WTC11 (cell line): ENCODE data around the gene FUT2. TPM values are rescaled to one million over a fixed set of nuclear protein-coding genes. Genes with fewer than 3 reads are reported as not detected.

ENCODE experiments used
- ATAC-seq: fragments of 200-7000 bp; cut with Tn5 transposase; 2 replicates; pipeline ENCODE4 v1.10.0; 2021; ENCODE audit warnings: mild to moderate bottlenecking, moderate library complexity
- CTCF ChIA-PET: fragments of 300-600 bp; sonication (Branson Sonifier 250); formaldehyde crosslinking; loops from one replicate; lab custom pipeline; 2021; ENCODE audit warnings: antibody characterized with exemption; lab: Charles Lee
- POLR2A ChIA-PET: fragments of 350-600 bp; sonication (Branson Sonifier 250); formaldehyde crosslinking; loops from one replicate; lab custom pipeline; 2021; ENCODE audit warnings: antibody characterized with exemption; lab: Charles Lee
- DNase-seq: peaks from one replicate; pipeline ENCODE4 v3.0.0; 2021; ENCODE audit warnings: low spot score
- H3K27ac Mint-ChIP-seq: 2 replicates; pipeline ENCODE4 v1.8.0; 2021; ENCODE audit warnings: mixed read lengths
- H3K27me3 Mint-ChIP-seq: 2 replicates; pipeline ENCODE4 v1.8.0; 2021; ENCODE audit warnings: low read depth, mild to moderate bottlenecking, moderate library complexity, mixed read lengths
- H3K36me3 Mint-ChIP-seq: 2 replicates; pipeline ENCODE4 v1.8.0; 2021; ENCODE audit warnings: mixed read lengths
- H3K4me1 Mint-ChIP-seq: 2 replicates; pipeline ENCODE4 v1.8.0; 2022; ENCODE audit warnings: mixed read lengths
- H3K4me3 Mint-ChIP-seq: 2 replicates; pipeline ENCODE4 v1.8.0; 2021; ENCODE audit warnings: mild to moderate bottlenecking, moderate library complexity, mixed read lengths
- H3K9me3 Mint-ChIP-seq: 2 replicates; pipeline ENCODE4 v1.8.0; 2021; ENCODE audit warnings: mixed read lengths
- ATF3 ChIP-seq: sonication (generic); formaldehyde crosslinking; conservative IDR thresholded peaks from 2 replicates; pipeline ENCODE4 v1.8.1; 2022; ENCODE audit warnings: mild to moderate bottlenecking, missing genetic modification reagents
- CREM ChIP-seq: sonication (generic); formaldehyde crosslinking; IDR thresholded peaks from 2 replicates; pipeline ENCODE4 v1.8.1; 2022; ENCODE audit warnings: mild to moderate bottlenecking, missing genetic modification reagents, moderate library complexity
- CTCF ChIP-seq: fragments of 200-600 bp; IDR thresholded peaks from 2 replicates; pipeline ENCODE4 v1.8.0; 2022; ENCODE audit warnings: antibody characterized with exemption
- E2F1 ChIP-seq: sonication (generic); formaldehyde crosslinking; IDR thresholded peaks from 2 replicates; pipeline ENCODE4 v1.8.0; 2022; ENCODE audit warnings: mild to moderate bottlenecking, missing genetic modification reagents
- ELF4 ChIP-seq: sonication (generic); formaldehyde crosslinking; IDR thresholded peaks from 2 replicates; pipeline ENCODE4 v1.8.1; 2022; ENCODE audit warnings: low read depth, mild to moderate bottlenecking, moderate library complexity, missing genetic modification reagents
- EMX1 ChIP-seq: fragments of 250-450 bp; sonication (Bioruptor Pico); IDR thresholded peaks from 2 replicates; pipeline ENCODE4 v1.8.0; 2021; ENCODE audit warnings: mild to moderate bottlenecking
- ESRRA ChIP-seq: sonication (generic); formaldehyde crosslinking; IDR thresholded peaks from 2 replicates; pipeline ENCODE4 v1.8.1; 2022; ENCODE audit warnings: mild to moderate bottlenecking, missing genetic modification reagents, borderline replicate concordance
- HMGXB4 ChIP-seq: sonication (generic); formaldehyde crosslinking; IDR thresholded peaks from 2 replicates; pipeline ENCODE4 v1.8.1; 2023; ENCODE audit warnings: mild to moderate bottlenecking, moderate library complexity, missing genetic modification reagents
- MLX ChIP-seq: sonication (generic); formaldehyde crosslinking; IDR thresholded peaks from 2 replicates; pipeline ENCODE4 v1.8.1; 2023; ENCODE audit warnings: mild to moderate bottlenecking, missing genetic modification reagents, moderate library complexity
- SOX15 ChIP-seq: fragments of 250-450 bp; sonication (Bioruptor Pico); IDR thresholded peaks from 2 replicates; pipeline ENCODE4 v1.9.0; 2021; ENCODE audit warnings: mild to moderate bottlenecking
- TEAD4 ChIP-seq: sonication (generic); formaldehyde crosslinking; IDR thresholded peaks from 2 replicates; pipeline ENCODE4 v1.8.0; 2022; ENCODE audit warnings: mild to moderate bottlenecking, missing genetic modification reagents
- ZNF121 ChIP-seq: sonication (generic); formaldehyde crosslinking; IDR thresholded peaks from 2 replicates; pipeline ENCODE4 v1.8.0; 2023; ENCODE audit warnings: missing genetic modification reagents
- ZNF532 ChIP-seq: fragments of 250-450 bp; sonication (Bioruptor Pico); IDR thresholded peaks from 2 replicates; pipeline ENCODE4 v1.9.0; 2021; ENCODE audit warnings: mild to moderate bottlenecking, borderline replicate concordance
- total RNA-seq: library from RNA; stranded (reverse); gene quantifications from 3 replicates; pipeline ENCODE4 v1.2.3, GENCODE V29; 2021

The FUT2 gene
- total RNA-seq, 1 experiment from 2014 or later: 5.9 TPM

- TF ChIP-seq ATF3 (CRISPR knock-in tag) (no peak), CTCF (no peak), ZNF121 (CRISPR knock-in tag) (peak; percentile 25; the same call in 1 of the 2 replicates)
- ATAC-seq: no peak
- DNase-seq: no peak
- CTCF ChIA-PET: interaction anchor here (1.0 kb wide), 1 partner anchor 271 kb away, joined by 3 read pairs; the partner anchor contains the start of genes GYS1 and RUVBL2
- Mint-ChIP-seq H3K4me3 (no peak overlapping the region), H3K4me1 (peaks cover 24% of the 10 kb centered on the region), H3K36me3 (peaks cover 6% of the 10 kb centered on the region), H3K27me3 (no peaks in the 10 kb centered on the region), H3K9me3 (peaks cover 6% of the 10 kb centered on the region), H3K27ac (no peak overlapping the region)
- POLR2A ChIA-PET: no interaction called here
Measured at GRCh38 chr19:48722196-48722708, 26.5 kb downstream of the FUT2 start.

- DNase-seq (no peak), ATAC-seq (peak; percentile 46)
- H3K27me3 Mint-ChIP-seq: peaks cover 18% of the 10 kb centered on the region
- POLR2A ChIA-PET: interaction anchor here (0.6 to 1.7 kb wide), 3 partner anchors 9 to 80 kb away, joined by 3 to 6 read pairs (median 3); partner anchors contain the start of genes CA11 and IZUMO1
- peak overlapping the region; percentile 78 for H3K27ac Mint-ChIP-seq
- H3K4me3 Mint-ChIP-seq: no peak overlapping the region
- H3K9me3 Mint-ChIP-seq: peaks cover 6% of the 10 kb centered on the region
- peaks cover 6% of the 10 kb centered on the region for H3K36me3 Mint-ChIP-seq
- TF ChIP-seq MLX (CRISPR knock-in tag) (no peak), SOX15 (CRISPR knock-in tag) (no peak)
- CTCF ChIA-PET: interaction anchor here (0.7 to 2.7 kb wide), 10 partner anchors 10 to 421 kb away, joined by 3 to 31 read pairs (median 4); partner anchors contain the start of genes CA11 and CGB7
- peaks cover 8% of the 10 kb centered on the region for H3K4me1 Mint-ChIP-seq
Measured at GRCh38 chr19:48724796-48725753, 29.3 kb downstream of the FUT2 start.

- Mint-ChIP-seq H3K27ac (no peak overlapping the region), H3K9me3 (peaks cover 6% of the 10 kb centered on the region), H3K4me3 (no peak overlapping the region), H3K27me3 (peaks cover 31% of the 10 kb centered on the region), H3K36me3 (peaks cover 6% of the 10 kb centered on the region), H3K4me1 (peaks cover 3% of the 10 kb centered on the region)
- ATAC-seq (no peak), DNase-seq (no peak)
- ChIA-PET POLR2A (no interaction called here), CTCF (interaction anchor here (1.1 to 2.7 kb wide), 3 partner anchors 9 to 81 kb away, joined by 3 to 22 read pairs (median 8); partner anchors contain the start of gene CA11)
- no peak for TF ChIP-seq TEAD4
- no peak for TF ChIP-seq E2F1 (CRISPR knock-in tag)
- TF ChIP-seq ESRRA: no peak
- no peak for TF ChIP-seq SOX15 (CRISPR knock-in tag)
Measured at GRCh38 chr19:48726556-48726955, 30.8 kb downstream of the FUT2 start.

- peak; percentile 58 for DNase-seq
- ChIA-PET POLR2A (interaction anchor here (0.7 kb wide), 1 partner anchor 10 kb away, joined by 3 read pairs; no protein-coding TSS in a partner anchor), CTCF (interaction anchor here (0.7 to 2.2 kb wide), 7 partner anchors 8 to 83 kb away, joined by 3 to 10 read pairs (median 4); partner anchors contain the start of genes CA11 and RASIP1)
- Mint-ChIP-seq H3K4me1 (peaks cover 3% of the 10 kb centered on the region), H3K36me3 (peaks cover 6% of the 10 kb centered on the region), H3K9me3 (peaks cover 6% of the 10 kb centered on the region), H3K27me3 (peaks cover 46% of the 10 kb centered on the region), H3K27ac (no peak overlapping the region), H3K4me3 (peak overlapping the region; percentile 52; the same call in 1 of the 2 replicates)
- peak; percentile 70 for ATAC-seq
- TF ChIP-seq EMX1 (CRISPR knock-in tag) (no peak), HMGXB4 (CRISPR knock-in tag) (no peak), CREM (CRISPR knock-in tag) (no peak), ELF4 (no peak), ZNF532 (CRISPR knock-in tag) (no peak)
Measured at GRCh38 chr19:48728911-48729664, 33.3 kb downstream of the FUT2 start.
